GM12878 (cell line): ENCODE data around the gene SLC39A6.

Source experiments
- EZH2 ChIP-seq: IDR thresholded peaks from 2 replicates; pipeline ENCODE4 v1.6.1; 2012; ENCODE audit warnings: low read depth, mild to moderate bottlenecking, control low read depth, inconsistent platforms, low read length, borderline replicate concordance; ENCODE audit not compliant: control insufficient read depth
- POLR2A ChIP-seq: IDR thresholded peaks from 2 replicates; pipeline ENCODE4 v1.6.1; 2011; ENCODE audit warnings: low read depth, mild to moderate bottlenecking, low read length
- SREBF1 ChIP-seq: IDR thresholded peaks from 2 replicates; pipeline ENCODE4 v1.6.1; 2012; ENCODE audit warnings: mild to moderate bottlenecking, low read length
- SUZ12 ChIP-seq: fragments of 200-600 bp; sonication (generic); IDR thresholded peaks from one replicate; pipeline ENCODE4 v1.6.1; 2018; ENCODE audit warnings: antibody characterized with exemption, mild to moderate bottlenecking; ENCODE audit not compliant: unreplicated experiment
- ZNF217 ChIP-seq: fragments of 450-650 bp; IDR thresholded peaks from 2 replicates; pipeline ENCODE4 v1.6.1; 2017; ENCODE audit warnings: antibody characterized with exemption, mild to moderate bottlenecking

DNA sequence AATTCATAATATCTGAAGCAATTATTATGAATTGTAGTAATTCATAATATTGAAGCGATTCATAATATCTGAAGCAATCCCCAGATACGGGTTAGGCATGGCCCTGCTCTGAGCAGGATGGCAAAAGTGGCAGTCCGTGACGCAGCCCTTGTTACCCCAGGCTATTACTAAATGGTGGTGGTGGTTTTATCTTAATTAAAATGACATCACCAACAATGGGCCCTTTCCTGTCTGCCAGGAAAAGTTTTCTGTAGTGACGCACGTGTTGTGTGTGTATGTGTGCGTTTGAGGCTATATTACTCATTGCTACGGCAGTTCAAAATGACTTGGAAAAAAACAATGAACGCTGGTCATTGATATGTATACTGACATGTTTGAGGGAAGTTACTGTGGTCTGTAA, 47.6 kb upstream of the SLC39A6 start:
- TF ChIP-seq SUZ12 = no peak
- no peak for TF ChIP-seq POLR2A
- no peak for TF ChIP-seq ZNF217
- no peak for TF ChIP-seq EZH2
- no peak for TF ChIP-seq SREBF1
